ENCODE results near the gene MYO5A. TPM values are rescaled to one million over a fixed set of nuclear protein-coding genes. Genes with fewer than 3 reads are reported as not detected.

MYO5A gene
- total and polyA plus RNA-seq, 10 of the 15 experiments (the other 5 are each of a cell fraction or from before 2014, with no cell fraction given), result 4.2 to 42.9 (median 31.1) TPM

GRCh38 chr15:52290329-52290728 lies 238.4 kb downstream of the MYO5A start (continued):
- no peak for TF ChIP-seq HDGF (IDR thresholded peaks at IDR 0.05)
- TF ChIP-seq ZNF384 (IDR thresholded peaks at IDR 0.05; ENCODE audit: borderline replicate concordance, low read depth, low read length), result peak; percentile 37; the same call in 1 of the 2 replicates

GRCh38 chr15:52289629-52290081 lies 239.0 kb downstream of the MYO5A start:
- ChIA-PET RAD21 (ENCODE audit: unreplicated experiment) (interaction anchor here (1.0 kb wide), 1 partner anchor 28 kb away, joined by 4 read pairs; no protein-coding TSS in a partner anchor), SMC1A (ENCODE audit: uncharacterized antibody, unreplicated experiment) (interaction anchor here (1.6 kb wide), 1 partner anchor 28 kb away, joined by 8 read pairs; no protein-coding TSS in a partner anchor), POLR2A (interaction anchor here (1.2 kb wide), 1 partner anchor 28 kb away, joined by 3 read pairs; no protein-coding TSS in a partner anchor), CTCF (interaction anchor here (0.9 kb wide), 1 partner anchor 43 kb away, joined by 3 read pairs; no protein-coding TSS in a partner anchor)
- Histone ChIP-seq H3K27me3 (replicated peaks in 1 of 2; ENCODE audit: control insufficient read depth in 2 of 2, insufficient read depth in 2 of 2, low read length in 1 of 2) (peaks cover 0 to 2% of the 10 kb centered on the region in 2 experiments; a peak in 2 of 4 replicates), H2AFZ (ENCODE audit: control insufficient read depth, low read depth, low read length) (no peak overlapping the region), H3K9ac (ENCODE audit: control insufficient read depth, insufficient read depth, low read length) (no peak overlapping the region), H4K20me1 (ENCODE audit: control insufficient read depth, insufficient read depth) (no peaks in the 10 kb centered on the region), H3K9me3 (replicated peaks; ENCODE audit: control insufficient read depth, insufficient read depth, low read length) (no peaks in the 10 kb centered on the region), H3K79me2 (ENCODE audit: control insufficient read depth, insufficient read depth, low read length) (no peaks in the 10 kb centered on the region), H3K36me3 (ENCODE audit: control insufficient read depth in 2 of 2, insufficient read depth in 2 of 2, low read length in 1 of 2) (no peaks in the 10 kb centered on the region), H3K4me3 (no peak overlapping the region), H3K4me1 (ENCODE audit: control insufficient read depth, insufficient read depth, low read length) (peaks cover 15% of the 10 kb centered on the region), H3K4me2 (ENCODE audit: control insufficient read depth, insufficient read depth) (no peak overlapping the region), H3K27ac (ENCODE audit: control insufficient read depth, insufficient read depth) (no peak overlapping the region)
- FAIRE-seq (no peak), ATAC-seq (no peak), DNase-seq (ENCODE audit: low read depth, low spot score) (no peak)
- intact Hi-C loops (cut with micrococcal nuclease; ENCODE audit: unreplicated experiment) (no loop called here), in situ Hi-C loops (cut with MboI) (no loop called here)
- WGBS (ENCODE audit: insufficient coverage, insufficient replicate concordance, low lambda C conversion rate, missing lambda C conversion rate), result 93% methylated on average over 4 of the region's 4 CpGs
- no TSS peak for BruUV-seq (replicated peaks)
- TF ChIP-seq MYC (IDR thresholded peaks at IDR 0.05; ENCODE audit: insufficient read depth, insufficient read length, insufficient replicate concordance, low read length, severe bottlenecking) (no peak), SPI1 (IDR thresholded peaks at IDR 0.05; ENCODE audit: borderline replicate concordance, insufficient read depth, low read depth, low read length) (no peak), NFYB (IDR thresholded peaks at IDR 0.05; ENCODE audit: insufficient read depth, low read depth, low read length) (no peak), SREBF2 (IDR thresholded peaks at IDR 0.05; ENCODE audit: low read length) (no peak), ZSCAN29 (IDR thresholded peaks at IDR 0.05) (no peak), FOXK2 (IDR thresholded peaks at IDR 0.05) (no peak), CEBPB (IDR thresholded peaks at IDR 0.05; ENCODE audit: borderline replicate concordance in 1 of 2, low read depth in 2 of 2, low read length in 2 of 2) (no peak), CBX3 (IDR thresholded peaks at IDR 0.05; ENCODE audit: borderline replicate concordance, low read depth) (no peak), STAT1 (conservative IDR thresholded peaks at IDR 0.05) (no peak), MLLT1 (IDR thresholded peaks at IDR 0.05) (no peak)
